Lower lobe of right lung (tissue), 2 donors: Measurements from ENCODE around the gene FAF1. TPM values are rescaled to one million over a fixed set of nuclear protein-coding genes. Genes with fewer than 3 reads are reported as not detected.
"Not testable (repeated sequence)": the region's sequence is repeated elsewhere in the genome, so short reads cannot be mapped to it uniquely, and the experiment has no call there.

Experiments used
- ATAC-seq, 2 donors: fragments of 200-7000 bp; cut with Tn5 transposase; one replicate each; pipeline ENCODE4 v1.9.1; 2020 to 2022; ENCODE audit warnings: mild to moderate bottlenecking in 2 of 2, moderate library complexity in 2 of 2
- DNase-seq: peaks from one replicate; pipeline ENCODE4 v3.0.0-alpha.2; 2020
- H3K27ac ChIP-seq: fragments of 200-600 bp; one replicate; pipeline ENCODE4 v1.8.0; 2022
- H3K27me3 ChIP-seq: fragments of 200-600 bp; one replicate; pipeline ENCODE4 v1.8.0; 2022; ENCODE audit warnings: low read depth
- H3K36me3 ChIP-seq: fragments of 200-600 bp; one replicate; pipeline ENCODE4 v1.8.0; 2022; ENCODE audit warnings: mild to moderate bottlenecking
- H3K4me1 ChIP-seq: fragments of 200-600 bp; one replicate; pipeline ENCODE4 v1.8.0; 2022
- H3K4me3 ChIP-seq: fragments of 200-600 bp; one replicate; pipeline ENCODE4 v1.8.0; 2022; ENCODE audit warnings: mild to moderate bottlenecking
- H3K9me3 ChIP-seq: fragments of 200-600 bp; one replicate; pipeline ENCODE4 v1.8.0; 2022
- CTCF ChIP-seq: fragments of 200-600 bp; IDR thresholded peaks from one replicate; pipeline ENCODE4 v1.8.0; 2022; ENCODE audit warnings: antibody characterized with exemption, mild to moderate bottlenecking
- intact Hi-C: fragments of 100-400 bp; cut with DNase I; formaldehyde crosslinking; loops from one replicate; pipeline ENCODE4 v1.11.0; 2022
- total RNA-seq: library from RNA; stranded (reverse); fragmentation: NEBNext Ultra II Directional; extraction: Animal tissue kit (Norgen Biotek cat#: 25700); gene quantifications from one replicate; pipeline ENCODE4 v1.2.1, GENCODE V29; 2021
- donor health status: DM: no; HTN: yes; CAD: no; lungs with severe emphysema.

Gene FAF1
- total RNA-seq, 1 donor from 2014 or later: 45.0 TPM

DNA sequence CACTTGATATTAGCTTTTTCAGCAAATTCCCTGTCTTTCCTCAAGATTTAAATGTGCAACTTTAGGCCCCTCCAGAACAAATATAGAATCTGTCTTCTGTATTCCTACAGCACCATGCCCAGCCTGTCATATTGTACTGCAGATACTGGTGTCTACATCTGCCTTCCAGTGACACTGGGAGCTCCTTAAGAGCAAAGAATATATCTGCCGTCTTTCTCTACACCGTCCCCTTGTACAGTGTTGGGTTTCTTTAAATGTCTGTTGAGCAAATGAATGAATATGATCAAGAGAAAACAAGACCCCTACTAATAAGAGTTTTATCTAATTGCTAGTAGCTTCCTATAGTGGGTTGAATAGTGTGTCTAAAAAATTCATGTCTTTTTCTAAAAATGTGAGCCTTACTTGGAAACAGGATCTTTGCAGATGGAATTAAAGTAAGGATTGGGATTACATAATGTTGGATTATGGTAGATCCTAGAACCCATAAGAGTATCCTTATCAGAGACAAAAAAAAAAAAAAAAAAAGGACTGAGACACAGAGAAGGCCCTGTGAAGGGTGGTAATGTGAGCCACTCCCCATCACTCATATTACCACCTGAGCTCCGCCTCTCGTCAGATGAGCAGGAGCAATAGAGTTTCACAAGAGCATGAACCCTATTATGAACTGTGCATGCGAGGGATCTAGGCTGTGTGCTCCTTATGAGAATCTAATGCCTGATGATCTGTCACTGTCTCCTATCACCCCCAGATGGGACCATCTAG is 128.6 kb downstream of the FAF1 start:
- Histone ChIP-seq H3K4me1 (no peaks in the 10 kb centered on the region), H3K36me3 (no peaks in the 10 kb centered on the region), H3K27ac (no peak overlapping the region), H3K4me3 (no peak overlapping the region), H3K9me3 (no peaks in the 10 kb centered on the region), H3K27me3 (no peaks in the 10 kb centered on the region)
- ATAC-seq: no peak
- TF ChIP-seq CTCF: no peak
- DNase-seq: no peak
- intact Hi-C loops: no loop called here

DNA sequence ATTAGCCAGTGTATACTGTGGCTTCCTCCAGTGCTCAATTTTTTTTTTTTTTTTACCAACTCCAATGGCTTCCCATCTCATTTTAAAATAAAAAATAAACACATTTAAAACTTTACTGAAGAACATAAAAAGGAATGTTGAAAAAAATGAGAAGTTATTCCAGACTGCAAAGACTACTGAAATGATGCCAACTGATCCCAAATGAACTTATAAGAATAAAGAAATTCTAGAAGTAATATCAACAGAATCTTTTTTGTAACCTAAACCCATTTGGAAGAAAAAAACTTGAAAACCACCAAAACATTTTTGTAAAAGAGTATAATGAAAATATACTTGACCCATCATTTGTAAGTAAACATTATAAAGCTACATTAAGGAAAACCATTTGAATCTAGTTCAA is 129.4 kb downstream of the FAF1 start:
- no peak for ATAC-seq
- Histone ChIP-seq H3K4me3 (no peak overlapping the region), H3K9me3 (no peaks in the 10 kb centered on the region), H3K27me3 (no peaks in the 10 kb centered on the region), H3K36me3 (no peaks in the 10 kb centered on the region), H3K4me1 (no peaks in the 10 kb centered on the region), H3K27ac (no peak overlapping the region)
- no peak for TF ChIP-seq CTCF
- intact Hi-C loops: no loop called here
- DNase-seq: no peak

GRCh38 chr1:50829014-50829958 is 130.8 kb downstream of the FAF1 start:
- no peak for TF ChIP-seq CTCF
- Histone ChIP-seq H3K36me3 (no peaks in the 10 kb centered on the region), H3K9me3 (no peaks in the 10 kb centered on the region), H3K4me1 (no peaks in the 10 kb centered on the region), H3K27ac (no peak overlapping the region), H3K4me3 (no peak overlapping the region), H3K27me3 (no peaks in the 10 kb centered on the region)
- DNase-seq: no peak
- ATAC-seq: no peak
- intact Hi-C loops: no loop called here

- no peak for DNase-seq
- no peak for ATAC-seq
- H3K27me3 ChIP-seq: no peaks in the 10 kb centered on the region
- intact Hi-C loops: no loop called here
- H3K27ac ChIP-seq: no peak overlapping the region
- H3K4me1 ChIP-seq: no peaks in the 10 kb centered on the region
- no peaks in the 10 kb centered on the region for H3K36me3 ChIP-seq
- H3K9me3 ChIP-seq: no peaks in the 10 kb centered on the region
- H3K4me3 ChIP-seq: no peak overlapping the region
- no peak for TF ChIP-seq CTCF
Measured at GRCh38 chr1:50827546-50827945, 132.5 kb downstream of the FAF1 start.

DNA sequence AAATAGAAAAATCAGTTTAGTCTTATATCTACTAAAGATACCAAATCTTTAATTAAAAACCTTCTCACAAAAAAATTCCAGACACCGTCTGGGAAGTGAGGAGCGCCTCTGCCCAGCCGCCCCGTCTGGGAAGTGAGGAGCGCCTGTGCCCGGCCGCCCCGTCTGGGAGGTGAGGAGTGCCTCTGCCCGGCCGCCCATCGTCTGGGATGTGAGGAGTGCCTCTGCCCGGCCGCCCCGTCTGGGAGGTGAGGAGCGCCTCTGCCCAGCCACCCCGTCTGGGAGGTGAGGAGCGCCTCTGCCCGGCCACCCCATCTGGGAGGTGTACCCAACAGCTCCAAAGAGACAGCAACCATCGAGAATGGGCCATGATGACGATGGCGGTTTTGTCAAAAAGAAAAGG is 133.3 kb downstream of the FAF1 start:
- H3K27ac ChIP-seq, DNase-seq, H3K4me1 ChIP-seq, H3K36me3 ChIP-seq, H3K27me3 ChIP-seq, ATAC-seq, intact Hi-C loops, H3K4me3 ChIP-seq, H3K9me3 ChIP-seq: not testable (repeated sequence)
